ENCODE measurements around the gene REM1. TPM values are rescaled to one million over a fixed set of nuclear protein-coding genes. Genes with fewer than 3 reads are reported as not detected.
A peak's percentile ranks its signal among the peaks of the same experiment; 100 is the strongest.

The REM1 gene
- total and polyA plus RNA-seq, 2 of the 13 experiments (the other 11 are each of a cell fraction or from before 2014, with no cell fraction given), result not detected

DNA sequence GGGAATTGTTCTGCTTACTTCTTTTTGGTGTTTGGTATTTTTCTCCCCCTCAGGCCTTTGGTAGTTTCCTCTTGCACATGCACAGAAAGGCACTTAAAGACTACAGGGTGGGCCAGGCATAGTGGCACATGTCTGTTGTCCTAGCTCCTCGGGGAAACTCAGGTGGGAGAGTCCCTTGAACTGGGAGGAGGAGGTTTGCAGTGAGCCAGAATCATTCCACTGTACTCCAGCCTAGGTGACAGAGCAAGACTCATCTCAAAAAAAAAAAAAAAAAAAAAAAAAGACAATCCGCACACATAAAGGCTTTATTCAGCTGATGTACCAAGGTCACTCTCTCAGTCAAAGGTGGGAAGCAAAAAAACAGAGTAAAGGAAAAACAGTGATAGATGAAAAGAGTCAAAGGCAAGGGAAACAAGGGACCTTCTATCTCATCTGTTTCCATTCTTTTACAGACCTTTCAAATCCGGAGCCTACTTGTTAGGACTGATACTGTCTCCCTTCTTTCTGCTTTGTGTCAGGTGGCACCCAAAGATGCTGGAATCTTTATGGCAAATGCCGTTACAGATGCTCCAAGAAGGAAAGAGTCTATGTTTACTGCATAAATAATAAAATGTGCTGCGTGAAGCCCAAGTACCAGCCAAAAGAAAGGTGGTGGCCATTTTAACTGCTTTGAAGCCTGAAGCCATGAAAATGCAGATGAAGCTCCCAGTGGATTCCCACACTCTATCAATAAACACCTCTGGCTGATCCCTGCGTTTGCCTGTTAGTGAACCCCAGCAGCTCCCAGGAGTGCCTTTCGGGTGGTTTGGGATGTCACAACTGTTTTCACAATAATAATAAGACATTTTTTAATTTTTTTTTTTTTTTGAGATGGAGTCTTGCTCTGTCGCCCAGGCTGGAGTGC, 25.3 kb upstream of the REM1 start (continued):
- TF ChIP-seq, protein P1, sequence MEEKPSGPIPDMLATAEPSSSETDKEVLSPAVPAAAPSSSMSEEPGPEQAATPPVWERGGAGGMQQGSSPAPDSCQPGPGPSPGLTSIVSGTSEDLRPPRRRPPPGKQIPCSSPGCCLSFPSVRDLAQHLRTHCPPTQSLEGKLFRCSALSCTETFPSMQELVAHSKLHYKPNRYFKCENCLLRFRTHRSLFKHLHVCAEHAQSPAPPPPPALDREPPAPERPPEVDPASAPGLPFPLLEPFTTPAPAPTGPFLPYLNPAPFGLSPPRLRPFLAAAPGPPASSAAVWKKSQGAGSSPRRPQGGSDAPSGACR (CRISPR knock-in tag; IDR thresholded peaks at IDR 0.05), result no peak
- TF ChIP-seq, protein P2, sequence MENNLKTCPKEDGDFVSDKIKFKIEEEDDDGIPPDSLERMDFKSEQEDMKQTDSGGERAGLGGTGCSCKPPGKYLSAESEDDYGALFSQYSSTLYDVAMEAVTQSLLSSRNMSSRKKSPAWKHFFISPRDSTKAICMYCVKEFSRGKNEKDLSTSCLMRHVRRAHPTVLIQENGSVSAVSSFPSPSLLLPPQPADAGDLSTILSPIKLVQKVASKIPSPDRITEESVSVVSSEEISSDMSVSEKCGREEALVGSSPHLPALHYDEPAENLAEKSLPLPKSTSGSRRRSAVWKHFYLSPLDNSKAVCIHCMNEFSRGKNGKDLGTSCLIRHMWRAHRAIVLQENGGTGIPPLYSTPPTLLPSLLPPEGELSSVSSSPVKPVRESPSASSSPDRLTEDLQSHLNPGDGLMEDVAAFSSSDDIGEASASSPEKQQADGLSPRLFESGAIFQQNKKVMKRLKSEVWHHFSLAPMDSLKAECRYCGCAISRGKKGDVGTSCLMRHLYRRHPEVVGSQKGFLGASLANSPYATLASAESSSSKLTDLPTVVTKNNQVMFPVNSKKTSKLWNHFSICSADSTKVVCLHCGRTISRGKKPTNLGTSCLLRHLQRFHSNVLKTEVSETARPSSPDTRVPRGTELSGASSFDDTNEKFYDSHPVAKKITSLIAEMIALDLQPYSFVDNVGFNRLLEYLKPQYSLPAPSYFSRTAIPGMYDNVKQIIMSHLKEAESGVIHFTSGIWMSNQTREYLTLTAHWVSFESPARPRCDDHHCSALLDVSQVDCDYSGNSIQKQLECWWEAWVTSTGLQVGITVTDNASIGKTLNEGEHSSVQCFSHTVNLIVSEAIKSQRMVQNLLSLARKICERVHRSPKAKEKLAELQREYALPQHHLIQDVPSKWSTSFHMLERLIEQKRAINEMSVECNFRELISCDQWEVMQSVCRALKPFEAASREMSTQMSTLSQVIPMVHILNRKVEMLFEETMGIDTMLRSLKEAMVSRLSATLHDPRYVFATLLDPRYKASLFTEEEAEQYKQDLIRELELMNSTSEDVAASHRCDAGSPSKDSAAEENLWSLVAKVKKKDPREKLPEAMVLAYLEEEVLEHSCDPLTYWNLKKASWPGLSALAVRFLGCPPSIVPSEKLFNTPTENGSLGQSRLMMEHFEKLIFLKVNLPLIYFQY (CRISPR knock-in tag; IDR thresholded peaks at IDR 0.05; ENCODE audit: borderline replicate concordance), result no peak
- TF ChIP-seq EEA1 (CRISPR knock-in tag; IDR thresholded peaks at IDR 0.05; ENCODE audit: borderline replicate concordance) (no peak), AKAP8 (CRISPR knock-in tag; IDR thresholded peaks at IDR 0.05) (no peak), SOX5 (CRISPR knock-in tag; IDR thresholded peaks at IDR 0.05; ENCODE audit: borderline replicate concordance) (peak; percentile 86; the same call in 1 of the 2 replicates), PAX8 (CRISPR knock-in tag; IDR thresholded peaks at IDR 0.05; ENCODE audit: borderline replicate concordance) (no peak), ZNF747 (CRISPR knock-in tag; IDR thresholded peaks at IDR 0.05; ENCODE audit: borderline replicate concordance) (no peak), XRCC5 (optimal IDR thresholded peaks at IDR 0.05; ENCODE audit: low read length) (peak; percentile 29), ZNF44 (CRISPR knock-in tag; IDR thresholded peaks at IDR 0.05) (no peak), FOXK2 (IDR thresholded peaks at IDR 0.05) (no peak), MTA1 (CRISPR knock-in tag; IDR thresholded peaks at IDR 0.05; ENCODE audit: borderline replicate concordance) (no peak), EP300 (IDR thresholded peaks at IDR 0.05; ENCODE audit: low read depth in 2 of 2, low read length in 2 of 2) (0 out of 4 replicates have a peak, but pooled peaks of 1 of the 2 experiments have one; percentile 41), EP300 (CRISPR knock-in tag; IDR thresholded peaks at IDR 0.05; ENCODE audit: borderline replicate concordance) (no peak), ATF1 (CRISPR knock-in tag; IDR thresholded peaks at IDR 0.05) (peak; percentile 38; the same call in 1 of the 2 replicates), NFYC (CRISPR knock-in tag; IDR thresholded peaks at IDR 0.05) (no peak)
- TF ChIP-seq, protein P3, sequence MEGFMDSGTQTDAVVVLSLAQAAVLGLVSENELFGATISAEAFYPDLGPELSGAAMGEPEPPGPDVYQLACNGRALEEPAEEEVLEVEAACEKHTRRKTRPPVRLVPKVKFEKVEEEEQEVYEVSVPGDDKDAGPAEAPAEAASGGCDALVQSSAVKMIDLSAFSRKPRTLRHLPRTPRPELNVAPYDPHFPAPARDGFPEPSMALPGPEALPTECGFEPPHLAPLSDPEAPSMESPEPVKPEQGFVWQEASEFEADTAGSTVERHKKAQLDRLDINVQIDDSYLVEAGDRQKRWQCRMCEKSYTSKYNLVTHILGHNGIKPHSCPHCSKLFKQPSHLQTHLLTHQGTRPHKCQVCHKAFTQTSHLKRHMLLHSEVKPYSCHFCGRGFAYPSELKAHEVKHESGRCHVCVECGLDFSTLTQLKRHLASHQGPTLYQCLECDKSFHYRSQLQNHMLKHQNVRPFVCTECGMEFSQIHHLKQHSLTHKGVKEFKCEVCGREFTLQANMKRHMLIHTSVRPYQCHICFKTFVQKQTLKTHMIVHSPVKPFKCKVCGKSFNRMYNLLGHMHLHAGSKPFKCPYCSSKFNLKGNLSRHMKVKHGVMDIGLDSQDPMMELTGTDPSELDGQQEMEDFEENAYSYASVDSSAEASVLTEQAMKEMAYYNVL (CRISPR knock-in tag; IDR thresholded peaks at IDR 0.05; ENCODE audit: borderline replicate concordance), result peak; percentile 92
- TF ChIP-seq, protein P4, sequence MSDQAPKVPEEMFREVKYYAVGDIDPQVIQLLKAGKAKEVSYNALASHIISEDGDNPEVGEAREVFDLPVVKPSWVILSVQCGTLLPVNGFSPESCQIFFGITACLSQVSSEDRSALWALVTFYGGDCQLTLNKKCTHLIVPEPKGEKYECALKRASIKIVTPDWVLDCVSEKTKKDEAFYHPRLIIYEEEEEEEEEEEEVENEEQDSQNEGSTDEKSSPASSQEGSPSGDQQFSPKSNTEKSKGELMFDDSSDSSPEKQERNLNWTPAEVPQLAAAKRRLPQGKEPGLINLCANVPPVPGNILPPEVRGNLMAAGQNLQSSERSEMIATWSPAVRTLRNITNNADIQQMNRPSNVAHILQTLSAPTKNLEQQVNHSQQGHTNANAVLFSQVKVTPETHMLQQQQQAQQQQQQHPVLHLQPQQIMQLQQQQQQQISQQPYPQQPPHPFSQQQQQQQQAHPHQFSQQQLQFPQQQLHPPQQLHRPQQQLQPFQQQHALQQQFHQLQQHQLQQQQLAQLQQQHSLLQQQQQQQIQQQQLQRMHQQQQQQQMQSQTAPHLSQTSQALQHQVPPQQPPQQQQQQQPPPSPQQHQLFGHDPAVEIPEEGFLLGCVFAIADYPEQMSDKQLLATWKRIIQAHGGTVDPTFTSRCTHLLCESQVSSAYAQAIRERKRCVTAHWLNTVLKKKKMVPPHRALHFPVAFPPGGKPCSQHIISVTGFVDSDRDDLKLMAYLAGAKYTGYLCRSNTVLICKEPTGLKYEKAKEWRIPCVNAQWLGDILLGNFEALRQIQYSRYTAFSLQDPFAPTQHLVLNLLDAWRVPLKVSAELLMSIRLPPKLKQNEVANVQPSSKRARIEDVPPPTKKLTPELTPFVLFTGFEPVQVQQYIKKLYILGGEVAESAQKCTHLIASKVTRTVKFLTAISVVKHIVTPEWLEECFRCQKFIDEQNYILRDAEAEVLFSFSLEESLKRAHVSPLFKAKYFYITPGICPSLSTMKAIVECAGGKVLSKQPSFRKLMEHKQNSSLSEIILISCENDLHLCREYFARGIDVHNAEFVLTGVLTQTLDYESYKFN (CRISPR knock-in tag; conservative IDR thresholded peaks at IDR 0.05), result 0 out of 2 replicates have a peak, but pooled peaks have one; percentile 39
- TF ChIP-seq, protein P5, sequence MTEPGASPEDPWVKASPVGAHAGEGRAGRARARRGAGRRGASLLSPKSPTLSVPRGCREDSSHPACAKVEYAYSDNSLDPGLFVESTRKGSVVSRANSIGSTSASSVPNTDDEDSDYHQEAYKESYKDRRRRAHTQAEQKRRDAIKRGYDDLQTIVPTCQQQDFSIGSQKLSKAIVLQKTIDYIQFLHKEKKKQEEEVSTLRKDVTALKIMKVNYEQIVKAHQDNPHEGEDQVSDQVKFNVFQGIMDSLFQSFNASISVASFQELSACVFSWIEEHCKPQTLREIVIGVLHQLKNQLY (CRISPR knock-in tag; IDR thresholded peaks at IDR 0.05), result no peak

All from HepG2 (cell line).